HG03460 (cell line): Measurements from ENCODE around the gene BMP4.

ENCODE experiments used
- ATAC-seq: cut with Tn5 transposase; IDR thresholded peaks from one replicate; pipeline ENCODE4 v1.9.1; 2021; ENCODE audit not compliant: unreplicated experiment

The BMP4 gene

GRCh38 chr14:53946404-53947093 is 10.1 kb downstream of the BMP4 start:
- ATAC-seq, result no peak

- no peak for ATAC-seq
Observed at GRCh38 chr14:53946071-53946403, 10.6 kb downstream of the BMP4 start.

GRCh38 chr14:53943751-53944083 is 12.9 kb downstream of the BMP4 start:
- ATAC-seq, result no peak

GRCh38 chr14:53942970-53943750 is 13.5 kb downstream of the BMP4 start:
- no peak for ATAC-seq

GRCh38 chr14:53938136-53938837 is 18.3 kb downstream of the BMP4 start:
- ATAC-seq, result no peak

- no peak for ATAC-seq
Observed at GRCh38 chr14:53934778-53935414, 21.7 kb downstream of the BMP4 start.

GRCh38 chr14:53932966-53933365 is 23.7 kb downstream of the BMP4 start:
- ATAC-seq, result no peak

- ATAC-seq, result no peak
Observed at GRCh38 chr14:53929871-53930715, 26.5 kb downstream of the BMP4 start.

GRCh38 chr14:53927171-53927570 is 29.5 kb downstream of the BMP4 start:
- ATAC-seq, result no peak

GRCh38 chr14:53925201-53925766 is 31.3 kb downstream of the BMP4 start:
- no peak for ATAC-seq

- ATAC-seq, result no peak
Observed at GRCh38 chr14:53924753-53925152, 31.9 kb downstream of the BMP4 start.

- ATAC-seq, result no peak
Observed at GRCh38 chr14:53921027-53921426, 35.6 kb downstream of the BMP4 start.

GRCh38 chr14:53916239-53916638 is 40.4 kb downstream of the BMP4 start:
- no peak for ATAC-seq

GRCh38 chr14:53915364-53916014 is 41.1 kb downstream of the BMP4 start:
- ATAC-seq, result no peak

GRCh38 chr14:53912021-53912420 is 44.6 kb downstream of the BMP4 start:
- ATAC-seq, result no peak

GRCh38 chr14:53908416-53908815 is 48.2 kb downstream of the BMP4 start:
- no peak for ATAC-seq

GRCh38 chr14:53902307-53902706 is 54.3 kb downstream of the BMP4 start:
- ATAC-seq, result no peak

GRCh38 chr14:53900499-53900898 is 56.1 kb downstream of the BMP4 start:
- no peak for ATAC-seq
